Adipocyte (in vitro differentiated cells): ENCODE measurements around the gene CD300A.
"Not testable (repeated sequence)": the region's sequence is repeated elsewhere in the genome, so short reads cannot be mapped to it uniquely, and the experiment has no call there.

Experiments used
- DNase-seq: peaks from one replicate; pipeline ENCODE4 v3.0.0-alpha.2; 2015; ENCODE audit warnings: low read depth
- H3K27me3 ChIP-seq: replicated peaks from 2 replicates; pipeline ENCODE4 v1.7.0; 2013; ENCODE audit warnings: mild to moderate bottlenecking, low read length, moderate library complexity; ENCODE audit not compliant: control insufficient read depth, insufficient read depth
- H3K36me3 ChIP-seq: 2 replicates; pipeline ENCODE4 v1.7.0; 2013; ENCODE audit warnings: low read length, mild to moderate bottlenecking, moderate library complexity; ENCODE audit not compliant: control insufficient read depth, insufficient read depth, severe bottlenecking
- H3K4me1 ChIP-seq: 2 replicates; pipeline ENCODE4 v1.7.0; 2013; ENCODE audit warnings: mild to moderate bottlenecking, low read length, moderate library complexity; ENCODE audit not compliant: control insufficient read depth, insufficient read depth
- H3K4me3 ChIP-seq: 2 replicates; pipeline ENCODE4 v1.7.0; 2013; ENCODE audit warnings: mild to moderate bottlenecking, low read length, moderate library complexity
- H3K9ac ChIP-seq: 2 replicates; pipeline ENCODE4 v1.7.0; 2013; ENCODE audit warnings: mild to moderate bottlenecking, low read length, moderate library complexity
- H3K9me3 ChIP-seq: 2 replicates; pipeline ENCODE4 v1.7.0; 2013; ENCODE audit warnings: mild to moderate bottlenecking, low read length, moderate library complexity; ENCODE audit not compliant: control insufficient read depth

The CD300A gene

GRCh38 chr17:74473294-74473693, 6.9 kb downstream of the CD300A start:
- Histone ChIP-seq H3K27me3 (peaks cover 56% of the 10 kb centered on the region), H3K9ac (no peak overlapping the region), H3K4me1 (peaks cover under 1% of the 10 kb centered on the region), H3K36me3 (no peaks in the 10 kb centered on the region), H3K9me3 (peaks cover 10% of the 10 kb centered on the region), H3K4me3 (no peak overlapping the region)
- no peak for DNase-seq

- Histone ChIP-seq H3K36me3 (no peaks in the 10 kb centered on the region), H3K9ac (no peak overlapping the region), H3K4me1 (peaks cover 6% of the 10 kb centered on the region), H3K9me3 (peaks cover 10% of the 10 kb centered on the region), H3K4me3 (no peak overlapping the region), H3K27me3 (peaks cover 63% of the 10 kb centered on the region)
- no peak for DNase-seq
Observed at GRCh38 chr17:74474043-74474792, 7.8 kb downstream of the CD300A start.

GRCh38 chr17:74475189-74475588, 8.8 kb downstream of the CD300A start:
- Histone ChIP-seq H3K27me3 (peaks cover 67% of the 10 kb centered on the region), H3K36me3 (no peaks in the 10 kb centered on the region), H3K9me3 (peaks cover 10% of the 10 kb centered on the region), H3K4me1 (peaks cover 6% of the 10 kb centered on the region), H3K4me3 (no peak overlapping the region), H3K9ac (no peak overlapping the region)
- DNase-seq: no peak

- Histone ChIP-seq H3K4me1 (peaks cover 6% of the 10 kb centered on the region), H3K9me3 (peaks cover 10% of the 10 kb centered on the region), H3K4me3 (no peak overlapping the region), H3K36me3 (no peaks in the 10 kb centered on the region), H3K27me3 (peaks cover 70% of the 10 kb centered on the region), H3K9ac (no peak overlapping the region)
- DNase-seq: no peak
Observed at GRCh38 chr17:74477411-74477810, 11.0 kb downstream of the CD300A start.

- H3K9me3 ChIP-seq: peaks cover 10% of the 10 kb centered on the region
- peaks cover 66% of the 10 kb centered on the region for H3K27me3 ChIP-seq
- H3K36me3 ChIP-seq: no peaks in the 10 kb centered on the region
Observed at GRCh38 chr17:74478420-74479100, 12.1 kb downstream of the CD300A start.

GRCh38 chr17:74480290-74480689, 13.9 kb downstream of the CD300A start:
- no peaks in the 10 kb centered on the region for H3K36me3 ChIP-seq
- DNase-seq: no peak
- H3K9me3 ChIP-seq: peaks cover 10% of the 10 kb centered on the region
- peaks cover 6% of the 10 kb centered on the region for H3K4me1 ChIP-seq
- H3K27me3 ChIP-seq: peaks cover 73% of the 10 kb centered on the region
- no peak overlapping the region for H3K4me3 ChIP-seq
- H3K9ac ChIP-seq: no peak overlapping the region

More at GRCh38 chr17:74478420-74479100, 12.1 kb downstream of the CD300A start:
- Histone ChIP-seq H3K4me3 (no peak overlapping the region), H3K9ac (no peak overlapping the region), H3K4me1 (peaks cover 6% of the 10 kb centered on the region)
- DNase-seq: no peak

- Histone ChIP-seq H3K9ac (no peak overlapping the region), H3K27me3 (peaks cover 73% of the 10 kb centered on the region), H3K9me3 (no peaks in the 10 kb centered on the region), H3K4me3 (no peak overlapping the region), H3K4me1 (peaks cover 6% of the 10 kb centered on the region), H3K36me3 (no peaks in the 10 kb centered on the region)
- DNase-seq: no peak
Observed at GRCh38 chr17:74481621-74482020, 15.2 kb downstream of the CD300A start.

GRCh38 chr17:74484066-74484465, 17.6 kb downstream of the CD300A start:
- no peak for DNase-seq
- Histone ChIP-seq H3K9ac (no peak overlapping the region), H3K9me3 (peaks cover 3% of the 10 kb centered on the region), H3K4me1 (no peaks in the 10 kb centered on the region), H3K36me3 (no peaks in the 10 kb centered on the region), H3K27me3 (peaks cover 57% of the 10 kb centered on the region), H3K4me3 (no peak overlapping the region)

- no peak overlapping the region for H3K4me3 ChIP-seq
Observed at GRCh38 chr17:74485022-74485743, 18.7 kb downstream of the CD300A start.

GRCh38 chr17:74485841-74486240, 19.4 kb downstream of the CD300A start:
- Histone ChIP-seq H3K36me3 (no peaks in the 10 kb centered on the region), H3K4me1 (no peaks in the 10 kb centered on the region), H3K9ac (no peak overlapping the region), H3K9me3 (peaks cover 3% of the 10 kb centered on the region), H3K27me3 (peaks cover 49% of the 10 kb centered on the region), H3K4me3 (no peak overlapping the region)
- no peak for DNase-seq

More at GRCh38 chr17:74485022-74485743, 18.7 kb downstream of the CD300A start:
- peaks cover 3% of the 10 kb centered on the region for H3K9me3 ChIP-seq
- no peak overlapping the region for H3K9ac ChIP-seq
- no peaks in the 10 kb centered on the region for H3K36me3 ChIP-seq
- DNase-seq: no peak
- H3K27me3 ChIP-seq: peaks cover 53% of the 10 kb centered on the region
- H3K4me1 ChIP-seq: no peaks in the 10 kb centered on the region

- H3K4me3 ChIP-seq, H3K36me3 ChIP-seq, DNase-seq: not testable (repeated sequence)
Observed at GRCh38 chr17:74488276-74488675, 21.8 kb downstream of the CD300A start.

More at GRCh38 chr17:74488276-74488675, 21.8 kb downstream of the CD300A start:
- not testable (repeated sequence) for H3K9me3 ChIP-seq, H3K9ac ChIP-seq, H3K4me1 ChIP-seq
- H3K27me3 ChIP-seq: peaks cover 31% of the 10 kb centered on the region
